IMR-90 (cell line): ENCODE results near the gene SCTR. TPM values are rescaled to one million over a fixed set of nuclear protein-coding genes. Genes with fewer than 3 reads are reported as not detected.

Experiments
- ATAC-seq: fragments of 200-7000 bp; cut with Tn5 transposase; 2 replicates; pipeline ENCODE4 v1.9.1; 2020; ENCODE audit warnings: low read depth, mild to moderate bottlenecking, moderate library complexity
- BruUV-seq: library from RNA; stranded (reverse); fragments of 400-500 nt; replicated peaks from 2 replicates; lab custom pipeline; 2021; lab: Mats Ljungman, UMichigan
- CTCF ChIA-PET: fragments of 300-600 bp; formaldehyde crosslinking; extraction: SDS; loops from one replicate; lab custom pipeline; 2021; ENCODE audit warnings: antibody characterized with exemption; lab: Yijun Ruan, JAX
- POLR2A ChIA-PET: fragments of 300-600 bp; sonication (Branson Sonifier 250); formaldehyde crosslinking; loops from one replicate; lab custom pipeline; 2022; ENCODE audit warnings: antibody characterized with exemption; ENCODE audit not compliant: unreplicated experiment; lab: Charles Lee
- DNase-seq: peaks from one replicate; pipeline ENCODE4 v3.0.0; 2013
- H2AFZ ChIP-seq: replicated peaks from 2 replicates; pipeline ENCODE3; 2013; ENCODE audit warnings: low read length, mild to moderate bottlenecking; ENCODE audit not compliant: poor library complexity
- H2AK5ac ChIP-seq: 2 replicates; pipeline ENCODE4 v1.6.1; 2013; ENCODE audit warnings: low read depth, low read length, inconsistent platforms
- H2AK9ac ChIP-seq: replicated peaks from 2 replicates; pipeline ENCODE3; 2013; ENCODE audit warnings: mild to moderate bottlenecking, low read depth, low read length, moderate library complexity; ENCODE audit not compliant: poor library complexity
- H2BK120ac ChIP-seq: 2 replicates; pipeline ENCODE4 v1.6.1; 2013; ENCODE audit warnings: low read depth, low read length, inconsistent platforms
- H2BK15ac ChIP-seq: 3 replicates; pipeline ENCODE4 v1.6.1; 2013; ENCODE audit warnings: low read depth, low read length, inconsistent platforms
- H2BK20ac ChIP-seq: 2 replicates; pipeline ENCODE4 v1.6.1; 2013; ENCODE audit warnings: low read depth, mild to moderate bottlenecking, inconsistent platforms, low read length, moderate library complexity
- H2BK5ac ChIP-seq: 2 replicates; pipeline ENCODE4 v1.6.1; 2013; ENCODE audit warnings: mild to moderate bottlenecking, low read depth, low read length, inconsistent platforms; ENCODE audit not compliant: poor library complexity, severe bottlenecking
- H3K14ac ChIP-seq: replicated peaks from 2 replicates; pipeline ENCODE4 v1.6.1; 2013; ENCODE audit warnings: low read depth, low read length, inconsistent platforms
- H3K18ac ChIP-seq: 2 replicates; pipeline ENCODE4 v1.6.1; 2013; ENCODE audit warnings: low read depth, low read length, control low read depth
- H3K23ac ChIP-seq: 2 replicates; pipeline ENCODE4 v1.6.1; 2013; ENCODE audit warnings: low read depth, low read length, inconsistent platforms
- H3K27ac ChIP-seq: 2 replicates; pipeline ENCODE4 v1.5.1; 2013; ENCODE audit warnings: mild to moderate bottlenecking, control low read depth, low read length; ENCODE audit not compliant: insufficient read depth
- H3K27me3 ChIP-seq: 2 replicates; pipeline ENCODE4 v1.6.1; 2013; ENCODE audit warnings: low read length; ENCODE audit not compliant: control insufficient read depth, insufficient read depth
- H3K36me3 ChIP-seq: 2 replicates; pipeline ENCODE4 v1.6.1; 2013; ENCODE audit warnings: low read length, mixed read lengths; ENCODE audit not compliant: control insufficient read depth, insufficient read depth
- H3K4ac ChIP-seq: 2 replicates; pipeline ENCODE4 v1.6.1; 2013; ENCODE audit warnings: low read depth, low read length, inconsistent platforms
- H3K4me1 ChIP-seq: 2 replicates; pipeline ENCODE4 v1.6.1; 2013; ENCODE audit warnings: low read length, mixed read lengths; ENCODE audit not compliant: control insufficient read depth, insufficient read depth
- H3K4me2 ChIP-seq: 2 replicates; pipeline ENCODE4 v1.6.1; 2013; ENCODE audit warnings: low read depth, mild to moderate bottlenecking, control low read depth, low read length, moderate library complexity
- H3K4me3 ChIP-seq: 2 replicates; pipeline ENCODE4 v1.5.1; 2013; ENCODE audit warnings: low read depth, mild to moderate bottlenecking, control low read depth, low read length, moderate library complexity; ENCODE audit not compliant: insufficient read depth
- H3K56ac ChIP-seq: 2 replicates; pipeline ENCODE4 v1.6.1; 2013; ENCODE audit warnings: low read length, inconsistent platforms; ENCODE audit not compliant: insufficient read depth; ENCODE audit errors: extremely low read depth
- H3K79me1 ChIP-seq, 2 experiments: 2 replicates each; pipeline ENCODE4 v1.6.1; 2013; ENCODE audit warnings: low read length in 2 of 2, inconsistent platforms in 1 of 2, low read depth in 1 of 2
- H3K9ac ChIP-seq: 2 replicates; pipeline ENCODE4 v1.6.1; 2013; ENCODE audit warnings: low read depth, low read length, control low read depth
- H3K9me1 ChIP-seq: 2 replicates; pipeline ENCODE4 v1.6.1; 2013; ENCODE audit warnings: low read length, inconsistent platforms; ENCODE audit not compliant: insufficient read depth
- H3K9me3 ChIP-seq: 2 replicates; pipeline ENCODE4 v1.6.1; 2013; ENCODE audit warnings: low read length; ENCODE audit not compliant: control insufficient read depth, insufficient read depth
- H4K20me1 ChIP-seq: 2 replicates; pipeline ENCODE4 v1.6.1; 2013; ENCODE audit warnings: low read length, inconsistent platforms; ENCODE audit not compliant: insufficient read depth
- H4K5ac ChIP-seq: 2 replicates; pipeline ENCODE4 v1.6.1; 2013; ENCODE audit warnings: mild to moderate bottlenecking, low read depth, low read length, control low read depth
- H4K8ac ChIP-seq, 2 experiments: 2 replicates each; pipeline ENCODE4 v1.6.1; 2013; ENCODE audit warnings: low read depth in 2 of 2, low read length in 2 of 2, control low read depth in 1 of 2, inconsistent platforms in 1 of 2
- H4K91ac ChIP-seq: 2 replicates; pipeline ENCODE4 v1.6.1; 2013; ENCODE audit warnings: low read depth, low read length, inconsistent platforms; ENCODE audit not compliant: insufficient read depth
- CHD1 ChIP-seq: IDR thresholded peaks from 2 replicates; pipeline ENCODE4 v1.6.1; 2012; ENCODE audit warnings: low read depth, low read length, improper control_type of control experiment
- FOS ChIP-seq: fragments of 150-350 bp; IDR thresholded peaks from 2 replicates; pipeline ENCODE4 v1.6.1; 2016; ENCODE audit warnings: low read depth, low read length
- MXI1 ChIP-seq: IDR thresholded peaks from 2 replicates; pipeline ENCODE4 v1.6.1; 2012; ENCODE audit warnings: low read depth, mild to moderate bottlenecking, low read length, moderate library complexity, borderline replicate concordance
- NFE2L2 ChIP-seq: fragments of 150-350 bp; IDR thresholded peaks from 2 replicates; pipeline ENCODE4 v1.6.1; 2016; ENCODE audit warnings: low read depth, mild to moderate bottlenecking, low read length
- POLR2A ChIP-seq: IDR thresholded peaks from 2 replicates; pipeline ENCODE4 v1.6.1; 2012; ENCODE audit warnings: mild to moderate bottlenecking, low read depth, low read length
- RCOR1 ChIP-seq: IDR thresholded peaks from 2 replicates; pipeline ENCODE4 v1.6.1; 2012; ENCODE audit warnings: mild to moderate bottlenecking, low read length, improper control_type of control experiment; ENCODE audit not compliant: insufficient replicate concordance
- RFX5 ChIP-seq: IDR thresholded peaks from 2 replicates; pipeline ENCODE4 v1.8.0; 2012; ENCODE audit warnings: low read depth, mild to moderate bottlenecking, low read length, moderate library complexity
- SMC3 ChIP-seq: fragments of 150-350 bp; IDR thresholded peaks from 2 replicates; pipeline ENCODE4 v1.6.1; 2016; ENCODE audit warnings: low read depth, mild to moderate bottlenecking, antibody characterized with exemption, low read length, moderate library complexity
- WGBS, 2 experiments: methylation state at CpG; one replicate each; pipeline versions ENCODE4 v1.1.5 to v1.1.7; 2013; ENCODE audit warnings: missing lambda C conversion rate in 2 of 2; ENCODE audit not compliant: insufficient read length in 1 of 2; ENCODE audit errors: extremely low coverage in 2 of 2; 5-methylcytosine and 5-hydroxymethylcytosine counted together
- dilution Hi-C: fragments of 300-500 bp; cut with HindIII; formaldehyde crosslinking; loops from one replicate; pipeline ENCODE4 v1.14.3; 2018; ENCODE audit warnings: low sequenced_read_pairs; ENCODE audit not compliant: unreplicated experiment
- in situ Hi-C: fragments of 300-500 bp; cut with MboI; formaldehyde crosslinking; loops from 3 replicates; pipeline ENCODE4 v1.14.3; 2019; ENCODE audit warnings: low sequenced_read_pairs, inconsistent platforms, mixed read lengths
- intact Hi-C: fragments of 100-400 bp; cut with micrococcal nuclease; formaldehyde crosslinking; loops from 2 replicates; pipeline ENCODE4 v1.10.0; 2022
- polyA plus RNA-seq, 3 experiments: library from polyadenylated mRNA; depleted of rRNA; stranded (reverse); fragments of >200 nt; gene quantifications; 2 replicates each; pipeline ENCODE4 v1.2.3, GENCODE V29; 2012; ENCODE audit warnings: low replicate concordance in 1 of 3
- total RNA-seq: library from RNA; depleted of rRNA; stranded (reverse); fragments of >200 nt; gene quantifications from 2 replicates; pipeline ENCODE4 v1.2.3, GENCODE V29; 2012
- TF ChIP-seq, protein P1 (sequence below): fragments of 150-350 bp; IDR thresholded peaks from 2 replicates; pipeline ENCODE4 v1.6.1; 2017; ENCODE audit warnings: mild to moderate bottlenecking, antibody characterized with exemption, low read length, low read depth

The SCTR gene
- total and polyA plus RNA-seq, 2 of the 4 experiments (the other 2 are of a cell fraction) = not detected

DNA sequence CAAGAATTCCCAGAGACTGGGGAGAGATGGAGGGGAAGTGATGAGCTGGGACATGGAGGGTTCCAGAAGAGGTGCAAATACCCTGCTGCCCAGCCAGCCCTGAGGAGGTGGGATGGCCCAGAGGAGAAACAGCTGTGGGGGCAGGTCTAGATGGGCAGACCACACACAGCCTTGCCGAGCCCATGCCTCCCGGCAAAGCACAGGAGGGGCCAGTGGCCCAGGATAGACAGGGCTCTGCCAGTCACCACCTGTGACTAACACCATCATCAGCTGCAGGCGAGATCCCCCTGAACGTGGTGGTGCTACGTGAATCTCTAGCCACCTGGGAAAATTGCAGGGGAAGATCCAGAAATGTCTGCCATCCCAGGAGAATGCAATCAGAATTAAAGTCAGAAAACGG lies 39.4 kb downstream of the SCTR start (continued):
- TF ChIP-seq NFE2L2 (no peak), RCOR1 (no peak), SMC3 (no peak), MXI1 (no peak), CHD1 (no peak)

DNA sequence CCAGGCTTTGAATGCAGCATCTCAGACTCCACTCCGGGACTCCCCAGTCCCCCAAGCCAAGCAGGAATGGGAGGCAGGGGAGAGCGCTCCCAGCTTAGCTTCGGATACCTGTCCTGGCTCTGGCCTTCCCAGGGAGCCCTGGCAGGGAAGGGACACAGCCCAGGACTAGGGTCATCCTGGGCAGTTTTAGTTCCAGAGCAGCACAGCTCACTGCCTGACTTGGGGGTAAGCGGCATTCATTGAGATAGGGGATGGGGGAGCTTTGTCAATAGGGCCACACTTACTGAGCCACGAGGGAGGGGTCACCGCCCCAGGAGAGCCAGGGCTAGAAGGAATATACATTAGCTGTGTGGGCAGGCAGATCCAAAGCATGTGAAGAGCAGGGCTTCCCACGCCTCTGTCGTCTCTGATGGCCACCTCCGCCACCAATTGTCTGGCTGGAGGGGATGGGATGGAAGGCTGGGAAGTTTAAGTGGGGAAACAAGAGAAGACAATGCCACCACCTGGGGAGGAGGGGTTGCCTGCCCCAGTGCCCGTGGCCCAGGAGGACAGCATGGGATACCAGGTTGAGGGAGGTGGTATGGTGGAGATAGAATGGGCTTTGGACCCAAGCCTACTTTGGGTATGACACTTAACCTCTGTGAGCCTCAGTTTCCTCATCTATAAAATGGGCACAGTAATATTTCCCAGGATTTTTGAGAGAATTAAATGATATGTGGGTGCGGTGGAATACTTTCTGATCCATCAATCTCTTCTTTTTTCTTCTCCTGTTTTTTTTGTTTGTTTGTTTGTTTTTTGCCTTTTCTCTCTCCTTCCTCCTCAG lies 40.2 kb downstream of the SCTR start:
- Histone ChIP-seq H3K4me2 (no peak overlapping the region), H3K9ac (no peak overlapping the region), H4K5ac (no peak overlapping the region), H2AK5ac (no peak overlapping the region), H3K4me3 (no peak overlapping the region), H3K4ac (no peak overlapping the region), H2AFZ (no peak overlapping the region), H3K27ac (no peak overlapping the region), H3K9me1 (no peaks in the 10 kb centered on the region), H4K91ac (no peak overlapping the region), H3K14ac (no peak overlapping the region), H3K9me3 (no peaks in the 10 kb centered on the region), H2BK120ac (no peak overlapping the region), H3K27me3 (peaks cover 29% of the 10 kb centered on the region), H2AK9ac (peak overlapping the region; percentile 16), H2BK20ac (no peak overlapping the region), H4K8ac (no peak overlapping the region), H3K56ac (no peak overlapping the region), H3K36me3 (no peaks in the 10 kb centered on the region), H2BK15ac (no peak overlapping the region), H3K79me1 (no peaks in the 10 kb centered on the region), H3K18ac (no peak overlapping the region), H4K20me1 (no peaks in the 10 kb centered on the region), H2BK5ac (no peak overlapping the region), H3K23ac (no peak overlapping the region), H3K4me1 (no peaks in the 10 kb centered on the region)
- no TSS peak for BruUV-seq
- intact Hi-C loops = no loop called here
- in situ Hi-C loops = no loop called here
- POLR2A ChIA-PET = no interaction called here
- DNase-seq = no peak
- 60% methylated on average over 3 of the region's 11 CpGs; no CpG with 5 or more reads in 1 of the 2 experiments for WGBS, 2 experiments
- no peak for ATAC-seq
- TF ChIP-seq POLR2A (no peak), RFX5 (no peak), FOS (no peak), SMC3 (no peak), NFE2L2 (no peak), RCOR1 (no peak)
- TF ChIP-seq, protein P1, sequence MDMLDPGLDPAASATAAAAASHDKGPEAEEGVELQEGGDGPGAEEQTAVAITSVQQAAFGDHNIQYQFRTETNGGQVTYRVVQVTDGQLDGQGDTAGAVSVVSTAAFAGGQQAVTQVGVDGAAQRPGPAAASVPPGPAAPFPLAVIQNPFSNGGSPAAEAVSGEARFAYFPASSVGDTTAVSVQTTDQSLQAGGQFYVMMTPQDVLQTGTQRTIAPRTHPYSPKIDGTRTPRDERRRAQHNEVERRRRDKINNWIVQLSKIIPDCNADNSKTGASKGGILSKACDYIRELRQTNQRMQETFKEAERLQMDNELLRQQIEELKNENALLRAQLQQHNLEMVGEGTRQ = no peak
- dilution Hi-C loops = no loop called here
- CTCF ChIA-PET = interaction anchor here (0.6 kb wide), 1 partner anchor 1115 kb away, joined by 3 read pairs; no protein-coding TSS in a partner anchor
